Natural killer cell (primary cell): ENCODE data around the gene ARHGEF26. TPM values are rescaled to one million over a fixed set of nuclear protein-coding genes. Genes with fewer than 3 reads are reported as not detected.

Source experiments
- ATAC-seq, 3 donors: fragments of 150-1000 bp in 2 of 3; fragments of 200-7000 bp in 1 of 3; cut with Tn5 transposase; 1 replicate in 1 of 3; 2 replicates in 2 of 3; pipeline ENCODE4 v1.10.0; 2021; ENCODE audit warnings: mild to moderate bottlenecking in 2 of 3, moderate library complexity in 2 of 3
- DNase-seq, 2 donors: peaks; one replicate each; pipeline versions ENCODE4 v3.0.0 to v3.0.0-alpha.2; 2013 to 2021; ENCODE audit warnings: mixed read lengths in 1 of 2
- H3K27ac ChIP-seq: one replicate; pipeline ENCODE4 v1.5.1; 2013; ENCODE audit warnings: mild to moderate bottlenecking, low read length
- H3K27me3 ChIP-seq: one replicate; pipeline ENCODE4 v1.6.1; 2013; ENCODE audit warnings: low read length; ENCODE audit not compliant: control insufficient read depth, insufficient read depth
- H3K36me3 ChIP-seq: one replicate; pipeline ENCODE4 v1.6.1; 2013; ENCODE audit warnings: low read length; ENCODE audit not compliant: control insufficient read depth, insufficient read depth
- H3K4me1 ChIP-seq: one replicate; pipeline ENCODE4 v1.6.1; 2013; ENCODE audit warnings: low read length; ENCODE audit not compliant: control insufficient read depth, insufficient read depth
- H3K4me3 ChIP-seq: one replicate; pipeline ENCODE4 v1.5.1; 2013; ENCODE audit warnings: low read length
- H3K9me3 ChIP-seq: one replicate; pipeline ENCODE4 v1.6.1; 2013; ENCODE audit warnings: low read length; ENCODE audit not compliant: control insufficient read depth, insufficient read depth
- H3K27ac Mint-ChIP-seq, 2 donors: one replicate each; pipeline ENCODE4 v1.8.0; 2022; ENCODE audit warnings: mild to moderate bottlenecking in 2 of 2, mixed read lengths in 2 of 2, moderate library complexity in 1 of 2
- H3K27me3 Mint-ChIP-seq, 2 donors: one replicate each; pipeline ENCODE4 v1.8.0; 2022; ENCODE audit warnings: low read depth in 2 of 2, mixed read lengths in 2 of 2
- H3K36me3 Mint-ChIP-seq: one replicate; pipeline ENCODE4 v1.8.0; 2022; ENCODE audit warnings: mixed read lengths
- H3K4me1 Mint-ChIP-seq, 2 donors: one replicate each; pipeline ENCODE4 v1.8.0; 2022; ENCODE audit warnings: mixed read lengths in 2 of 2
- H3K4me3 Mint-ChIP-seq: one replicate; pipeline ENCODE4 v1.8.0; 2022; ENCODE audit warnings: mild to moderate bottlenecking, moderate library complexity, mixed read lengths
- H3K9me3 Mint-ChIP-seq, 2 donors: one replicate each; pipeline ENCODE4 v1.8.0; 2022; ENCODE audit warnings: mixed read lengths in 2 of 2
- WGBS: methylation state at CpG from one replicate; pipeline ENCODE4 v1.1.7; 2013; ENCODE audit warnings: missing lambda C conversion rate; ENCODE audit not compliant: insufficient coverage; 5-methylcytosine and 5-hydroxymethylcytosine counted together
- intact Hi-C: fragments of 100-400 bp; cut with micrococcal nuclease; formaldehyde crosslinking; loops from one replicate; pipeline ENCODE4 v1.14.2; 2022
- total RNA-seq, 4 donors: library from RNA; stranded (reverse); fragments of 120-200 nt in 1 of 4; gene quantifications; one replicate each; pipeline versions ENCODE4 v1.2.3 to v1.2.4, GENCODE V29; 2013 to 2022
- TF ChIP-seq, protein P1 (sequence below): fragments of 200-600 bp; IDR thresholded peaks from one replicate; pipeline ENCODE4 v1.8.0; 2022; ENCODE audit warnings: antibody characterized with exemption

ARHGEF26 gene
- total RNA-seq, 3 donors from 2014 or later (not counting 1 experiment from before 2014, with no cell fraction given) = 0.20 TPM; not detected in 2

DNA sequence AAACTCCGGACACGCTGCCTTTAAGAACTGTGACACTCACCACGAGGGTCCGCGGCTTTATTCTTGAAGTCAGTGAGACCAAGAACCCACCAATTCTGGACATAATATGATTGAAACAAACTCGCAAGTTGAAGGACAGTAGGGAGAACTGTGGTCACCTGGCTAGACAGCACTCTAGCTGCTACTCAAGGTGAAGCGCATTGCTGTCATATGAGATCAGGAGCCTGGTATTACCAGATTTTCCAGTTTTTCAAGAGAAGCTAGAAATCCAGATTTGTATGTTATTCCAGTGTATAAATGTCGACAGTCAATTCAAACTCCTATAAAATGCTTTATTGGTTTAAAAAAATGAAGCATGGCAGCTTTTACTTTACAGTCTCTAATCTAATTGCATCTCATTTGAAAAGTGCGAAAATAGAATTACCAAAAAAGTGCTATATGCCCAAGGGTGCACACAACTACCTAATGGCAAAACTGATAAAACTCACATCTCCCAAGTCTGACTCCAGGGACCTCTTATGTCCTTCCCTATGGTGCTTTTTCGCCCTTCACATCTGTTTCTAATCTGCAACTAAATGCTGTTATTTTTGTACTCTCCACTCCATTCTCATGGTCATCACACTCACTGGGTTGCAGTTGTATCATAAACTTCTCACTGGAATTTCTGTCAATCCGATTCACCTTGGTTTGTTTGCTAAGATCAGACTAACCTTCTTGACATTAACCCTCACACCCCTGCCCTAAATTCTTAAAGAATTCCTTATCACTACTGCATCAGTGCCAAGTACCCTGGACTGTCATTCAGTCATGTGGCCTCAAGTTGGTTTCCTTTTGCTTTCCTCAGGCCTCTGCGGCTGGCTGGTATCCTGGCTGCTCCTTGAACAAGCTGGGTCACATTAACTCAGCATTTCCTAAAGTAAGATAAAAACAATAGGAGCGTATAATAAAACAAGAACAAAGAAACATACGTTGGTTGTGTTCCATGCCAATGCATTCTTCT is 31.5 kb upstream of the ARHGEF26 start:
- Mint-ChIP-seq H3K27ac (no peak overlapping the region), H3K27me3 (peaks cover 0 to 3% of the 10 kb centered on the region in 2 donors), H3K4me3 (no peak overlapping the region), H3K9me3 (no peaks in the 10 kb centered on the region), H3K36me3 (no peaks in the 10 kb centered on the region), H3K4me1 (peaks cover 0 to 4% of the 10 kb centered on the region in 2 donors)
- Histone ChIP-seq H3K4me3 (no peak overlapping the region), H3K27ac (no peak overlapping the region), H3K36me3 (no peaks in the 10 kb centered on the region), H3K9me3 (no peaks in the 10 kb centered on the region), H3K27me3 (no peaks in the 10 kb centered on the region), H3K4me1 (no peaks in the 10 kb centered on the region)
- 70% methylated on average over 11 of the region's 14 CpGs for WGBS
- intact Hi-C loops = no loop called here
- DNase-seq (no peak), ATAC-seq (no peak)
- TF ChIP-seq, protein P1, sequence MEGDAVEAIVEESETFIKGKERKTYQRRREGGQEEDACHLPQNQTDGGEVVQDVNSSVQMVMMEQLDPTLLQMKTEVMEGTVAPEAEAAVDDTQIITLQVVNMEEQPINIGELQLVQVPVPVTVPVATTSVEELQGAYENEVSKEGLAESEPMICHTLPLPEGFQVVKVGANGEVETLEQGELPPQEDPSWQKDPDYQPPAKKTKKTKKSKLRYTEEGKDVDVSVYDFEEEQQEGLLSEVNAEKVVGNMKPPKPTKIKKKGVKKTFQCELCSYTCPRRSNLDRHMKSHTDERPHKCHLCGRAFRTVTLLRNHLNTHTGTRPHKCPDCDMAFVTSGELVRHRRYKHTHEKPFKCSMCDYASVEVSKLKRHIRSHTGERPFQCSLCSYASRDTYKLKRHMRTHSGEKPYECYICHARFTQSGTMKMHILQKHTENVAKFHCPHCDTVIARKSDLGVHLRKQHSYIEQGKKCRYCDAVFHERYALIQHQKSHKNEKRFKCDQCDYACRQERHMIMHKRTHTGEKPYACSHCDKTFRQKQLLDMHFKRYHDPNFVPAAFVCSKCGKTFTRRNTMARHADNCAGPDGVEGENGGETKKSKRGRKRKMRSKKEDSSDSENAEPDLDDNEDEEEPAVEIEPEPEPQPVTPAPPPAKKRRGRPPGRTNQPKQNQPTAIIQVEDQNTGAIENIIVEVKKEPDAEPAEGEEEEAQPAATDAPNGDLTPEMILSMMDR = no peak

DNA sequence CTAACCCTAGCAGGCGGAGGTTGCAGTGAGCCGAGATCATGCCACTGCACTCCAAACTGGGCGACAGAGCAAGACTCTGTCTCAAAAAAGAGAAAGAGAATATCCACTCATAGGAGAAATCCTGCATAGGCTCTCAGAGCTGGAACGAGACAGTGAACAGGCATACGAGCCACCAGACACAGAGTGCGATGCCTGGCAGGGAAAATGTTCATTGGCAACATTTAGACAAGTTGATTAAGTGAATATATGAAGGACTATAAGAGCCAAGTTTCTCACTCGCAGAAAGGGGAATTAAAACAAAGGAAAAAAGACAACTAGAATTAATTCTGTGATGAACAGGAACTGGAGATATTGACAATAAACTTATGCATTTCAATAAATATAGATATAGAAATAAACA is 27.1 kb upstream of the ARHGEF26 start:
- no peak overlapping the region for H3K4me3 Mint-ChIP-seq

DNA sequence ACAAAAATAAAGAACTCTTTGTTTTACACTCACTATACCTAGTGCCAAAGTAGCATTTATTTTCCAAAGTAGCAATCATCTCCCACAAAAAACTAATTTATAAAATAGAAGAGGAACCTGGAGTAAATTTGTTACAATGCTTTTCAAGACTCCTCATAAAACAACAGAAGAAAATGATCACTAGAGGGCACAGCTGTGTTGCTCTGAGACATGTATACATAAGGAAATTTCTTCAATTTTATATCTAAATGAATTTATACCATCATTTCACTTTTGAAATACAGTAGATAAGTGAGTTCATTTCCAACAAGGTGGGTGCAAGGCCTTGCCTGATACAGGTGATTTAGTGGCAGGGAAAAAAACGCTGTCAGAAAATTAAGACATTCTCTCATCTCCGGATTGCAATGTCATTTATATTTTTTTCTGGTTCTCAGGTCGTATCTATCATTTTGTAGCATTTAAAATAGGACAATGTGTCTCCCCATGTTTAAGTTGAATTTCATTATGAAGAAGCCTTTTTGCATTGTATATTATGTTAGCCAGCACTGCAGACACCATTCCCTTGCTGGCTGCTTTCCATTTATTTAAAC is 25.3 kb upstream of the ARHGEF26 start:
- no peak for ATAC-seq
- WGBS = 92% methylated on average over 3 of the region's 3 CpGs

More for the DNA sequence above, 27.1 kb upstream of the ARHGEF26 start:
- H3K36me3 Mint-ChIP-seq = no peaks in the 10 kb centered on the region
- 95% methylated on average over 7 of the region's 7 CpGs for WGBS
- Histone ChIP-seq H3K4me1 (no peaks in the 10 kb centered on the region), H3K9me3 (no peaks in the 10 kb centered on the region), H3K27ac (no peak overlapping the region), H3K36me3 (no peaks in the 10 kb centered on the region), H3K4me3 (no peak overlapping the region), H3K27me3 (no peaks in the 10 kb centered on the region)
- TF ChIP-seq, protein P1 = no peak
- intact Hi-C loops = no loop called here
- no peaks in the 10 kb centered on the region for H3K9me3 Mint-ChIP-seq
- DNase-seq (no peak), ATAC-seq (no peak)
- peaks cover 0 to 3% of the 10 kb centered on the region in 2 donors for H3K27me3 Mint-ChIP-seq
- H3K27ac Mint-ChIP-seq = no peak overlapping the region
- peaks cover 0 to 4% of the 10 kb centered on the region in 2 donors for H3K4me1 Mint-ChIP-seq

More for the DNA sequence above, 25.3 kb upstream of the ARHGEF26 start:
- Histone ChIP-seq H3K27ac (no peak overlapping the region), H3K36me3 (no peaks in the 10 kb centered on the region), H3K9me3 (no peaks in the 10 kb centered on the region), H3K4me1 (no peaks in the 10 kb centered on the region), H3K4me3 (no peak overlapping the region), H3K27me3 (no peaks in the 10 kb centered on the region)
- Mint-ChIP-seq H3K4me3 (no peak overlapping the region), H3K27ac (no peak overlapping the region), H3K27me3 (no peaks in the 10 kb centered on the region), H3K4me1 (no peaks in the 10 kb centered on the region), H3K36me3 (no peaks in the 10 kb centered on the region), H3K9me3 (no peaks in the 10 kb centered on the region)
- intact Hi-C loops = no loop called here
- TF ChIP-seq, protein P1 = no peak
- no peak for DNase-seq
